IMR-90 (cell line): ENCODE data around the gene IQCF2. TPM values are rescaled to one million over a fixed set of nuclear protein-coding genes. Genes with fewer than 3 reads are reported as not detected.

Source experiments
- ATAC-seq: fragments of 200-7000 bp; cut with Tn5 transposase; 2 replicates; pipeline ENCODE4 v1.9.1; 2020; ENCODE audit warnings: low read depth, mild to moderate bottlenecking, moderate library complexity
- BruUV-seq: library from RNA; stranded (reverse); fragments of 400-500 nt; replicated peaks from 2 replicates; lab custom pipeline; 2021; lab: Mats Ljungman, UMichigan
- CTCF ChIA-PET: fragments of 300-600 bp; formaldehyde crosslinking; extraction: SDS; loops from one replicate; lab custom pipeline; 2021; ENCODE audit warnings: antibody characterized with exemption; lab: Yijun Ruan, JAX
- POLR2A ChIA-PET: fragments of 300-600 bp; sonication (Branson Sonifier 250); formaldehyde crosslinking; loops from one replicate; lab custom pipeline; 2022; ENCODE audit warnings: antibody characterized with exemption; ENCODE audit not compliant: unreplicated experiment; lab: Charles Lee
- DNase-seq: peaks from one replicate; pipeline ENCODE4 v3.0.0; 2013
- H2AFZ ChIP-seq: replicated peaks from 2 replicates; pipeline ENCODE3; 2013; ENCODE audit warnings: low read length, mild to moderate bottlenecking; ENCODE audit not compliant: poor library complexity
- H2AK5ac ChIP-seq: 2 replicates; pipeline ENCODE4 v1.6.1; 2013; ENCODE audit warnings: low read depth, low read length, inconsistent platforms
- H2AK9ac ChIP-seq: replicated peaks from 2 replicates; pipeline ENCODE3; 2013; ENCODE audit warnings: mild to moderate bottlenecking, low read depth, low read length, moderate library complexity; ENCODE audit not compliant: poor library complexity
- H2BK120ac ChIP-seq: 2 replicates; pipeline ENCODE4 v1.6.1; 2013; ENCODE audit warnings: low read depth, low read length, inconsistent platforms
- H2BK15ac ChIP-seq: 3 replicates; pipeline ENCODE4 v1.6.1; 2013; ENCODE audit warnings: low read depth, low read length, inconsistent platforms
- H2BK20ac ChIP-seq: 2 replicates; pipeline ENCODE4 v1.6.1; 2013; ENCODE audit warnings: low read depth, mild to moderate bottlenecking, inconsistent platforms, low read length, moderate library complexity
- H2BK5ac ChIP-seq: 2 replicates; pipeline ENCODE4 v1.6.1; 2013; ENCODE audit warnings: mild to moderate bottlenecking, low read depth, low read length, inconsistent platforms; ENCODE audit not compliant: poor library complexity, severe bottlenecking
- H3K14ac ChIP-seq: replicated peaks from 2 replicates; pipeline ENCODE4 v1.6.1; 2013; ENCODE audit warnings: low read depth, low read length, inconsistent platforms
- H3K18ac ChIP-seq: 2 replicates; pipeline ENCODE4 v1.6.1; 2013; ENCODE audit warnings: low read depth, low read length, control low read depth
- H3K23ac ChIP-seq: 2 replicates; pipeline ENCODE4 v1.6.1; 2013; ENCODE audit warnings: low read depth, low read length, inconsistent platforms
- H3K27ac ChIP-seq: 2 replicates; pipeline ENCODE4 v1.5.1; 2013; ENCODE audit warnings: mild to moderate bottlenecking, control low read depth, low read length; ENCODE audit not compliant: insufficient read depth
- H3K27me3 ChIP-seq: 2 replicates; pipeline ENCODE4 v1.6.1; 2013; ENCODE audit warnings: low read length; ENCODE audit not compliant: control insufficient read depth, insufficient read depth
- H3K36me3 ChIP-seq: 2 replicates; pipeline ENCODE4 v1.6.1; 2013; ENCODE audit warnings: low read length, mixed read lengths; ENCODE audit not compliant: control insufficient read depth, insufficient read depth
- H3K4ac ChIP-seq: 2 replicates; pipeline ENCODE4 v1.6.1; 2013; ENCODE audit warnings: low read depth, low read length, inconsistent platforms
- H3K4me1 ChIP-seq: 2 replicates; pipeline ENCODE4 v1.6.1; 2013; ENCODE audit warnings: low read length, mixed read lengths; ENCODE audit not compliant: control insufficient read depth, insufficient read depth
- H3K4me2 ChIP-seq: 2 replicates; pipeline ENCODE4 v1.6.1; 2013; ENCODE audit warnings: low read depth, mild to moderate bottlenecking, control low read depth, low read length, moderate library complexity
- H3K4me3 ChIP-seq: 2 replicates; pipeline ENCODE4 v1.5.1; 2013; ENCODE audit warnings: low read depth, mild to moderate bottlenecking, control low read depth, low read length, moderate library complexity; ENCODE audit not compliant: insufficient read depth
- H3K56ac ChIP-seq: 2 replicates; pipeline ENCODE4 v1.6.1; 2013; ENCODE audit warnings: low read length, inconsistent platforms; ENCODE audit not compliant: insufficient read depth; ENCODE audit errors: extremely low read depth
- H3K79me1 ChIP-seq, 2 experiments: 2 replicates each; pipeline ENCODE4 v1.6.1; 2013; ENCODE audit warnings: low read length in 2 of 2, inconsistent platforms in 1 of 2, low read depth in 1 of 2
- H3K9ac ChIP-seq: 2 replicates; pipeline ENCODE4 v1.6.1; 2013; ENCODE audit warnings: low read depth, low read length, control low read depth
- H3K9me1 ChIP-seq: 2 replicates; pipeline ENCODE4 v1.6.1; 2013; ENCODE audit warnings: low read length, inconsistent platforms; ENCODE audit not compliant: insufficient read depth
- H3K9me3 ChIP-seq: 2 replicates; pipeline ENCODE4 v1.6.1; 2013; ENCODE audit warnings: low read length; ENCODE audit not compliant: control insufficient read depth, insufficient read depth
- H4K20me1 ChIP-seq: 2 replicates; pipeline ENCODE4 v1.6.1; 2013; ENCODE audit warnings: low read length, inconsistent platforms; ENCODE audit not compliant: insufficient read depth
- H4K5ac ChIP-seq: 2 replicates; pipeline ENCODE4 v1.6.1; 2013; ENCODE audit warnings: mild to moderate bottlenecking, low read depth, low read length, control low read depth
- H4K8ac ChIP-seq, 2 experiments: 2 replicates each; pipeline ENCODE4 v1.6.1; 2013; ENCODE audit warnings: low read depth in 2 of 2, low read length in 2 of 2, control low read depth in 1 of 2, inconsistent platforms in 1 of 2
- H4K91ac ChIP-seq: 2 replicates; pipeline ENCODE4 v1.6.1; 2013; ENCODE audit warnings: low read depth, low read length, inconsistent platforms; ENCODE audit not compliant: insufficient read depth
- BHLHE40 ChIP-seq: fragments of 150-350 bp; IDR thresholded peaks from 2 replicates; pipeline ENCODE4 v1.6.1; 2016; ENCODE audit warnings: mild to moderate bottlenecking, low read depth, low read length
- CEBPB ChIP-seq: IDR thresholded peaks from 2 replicates; pipeline ENCODE4 v1.6.1; 2012; ENCODE audit warnings: low read depth, low read length, improper control_type of control experiment
- CHD1 ChIP-seq: IDR thresholded peaks from 2 replicates; pipeline ENCODE4 v1.6.1; 2012; ENCODE audit warnings: low read depth, low read length, improper control_type of control experiment
- FOS ChIP-seq: fragments of 150-350 bp; IDR thresholded peaks from 2 replicates; pipeline ENCODE4 v1.6.1; 2016; ENCODE audit warnings: low read depth, low read length
- MAFK ChIP-seq: IDR thresholded peaks from 2 replicates; pipeline ENCODE4 v1.6.1; 2012; ENCODE audit warnings: low read depth, low read length, improper control_type of control experiment
- MAZ ChIP-seq: IDR thresholded peaks from 2 replicates; pipeline ENCODE4 v1.6.1; 2012; ENCODE audit warnings: low read depth, mild to moderate bottlenecking, low read length, improper control_type of control experiment, moderate library complexity, borderline replicate concordance
- MXI1 ChIP-seq: IDR thresholded peaks from 2 replicates; pipeline ENCODE4 v1.6.1; 2012; ENCODE audit warnings: low read depth, mild to moderate bottlenecking, low read length, moderate library complexity, borderline replicate concordance
- NFE2L2 ChIP-seq: fragments of 150-350 bp; IDR thresholded peaks from 2 replicates; pipeline ENCODE4 v1.6.1; 2016; ENCODE audit warnings: low read depth, mild to moderate bottlenecking, low read length
- POLR2A ChIP-seq: IDR thresholded peaks from 2 replicates; pipeline ENCODE4 v1.6.1; 2012; ENCODE audit warnings: mild to moderate bottlenecking, low read depth, low read length
- RAD21 ChIP-seq: IDR thresholded peaks from 2 replicates; pipeline ENCODE4 v1.6.1; 2012; ENCODE audit warnings: low read length, improper control_type of control experiment
- RCOR1 ChIP-seq: IDR thresholded peaks from 2 replicates; pipeline ENCODE4 v1.6.1; 2012; ENCODE audit warnings: mild to moderate bottlenecking, low read length, improper control_type of control experiment; ENCODE audit not compliant: insufficient replicate concordance
- RFX5 ChIP-seq: IDR thresholded peaks from 2 replicates; pipeline ENCODE4 v1.8.0; 2012; ENCODE audit warnings: low read depth, mild to moderate bottlenecking, low read length, moderate library complexity
- SMC3 ChIP-seq: fragments of 150-350 bp; IDR thresholded peaks from 2 replicates; pipeline ENCODE4 v1.6.1; 2016; ENCODE audit warnings: low read depth, mild to moderate bottlenecking, antibody characterized with exemption, low read length, moderate library complexity
- WGBS, 2 experiments: methylation state at CpG; one replicate each; pipeline versions ENCODE4 v1.1.5 to v1.1.7; 2013; ENCODE audit warnings: missing lambda C conversion rate in 2 of 2; ENCODE audit not compliant: insufficient read length in 1 of 2; ENCODE audit errors: extremely low coverage in 2 of 2; 5-methylcytosine and 5-hydroxymethylcytosine counted together
- dilution Hi-C: fragments of 300-500 bp; cut with HindIII; formaldehyde crosslinking; loops from one replicate; pipeline ENCODE4 v1.14.3; 2018; ENCODE audit warnings: low sequenced_read_pairs; ENCODE audit not compliant: unreplicated experiment
- in situ Hi-C: fragments of 300-500 bp; cut with MboI; formaldehyde crosslinking; loops from 3 replicates; pipeline ENCODE4 v1.14.3; 2019; ENCODE audit warnings: low sequenced_read_pairs, inconsistent platforms, mixed read lengths
- intact Hi-C: fragments of 100-400 bp; cut with micrococcal nuclease; formaldehyde crosslinking; loops from 2 replicates; pipeline ENCODE4 v1.10.0; 2022
- polyA plus RNA-seq, 3 experiments: library from polyadenylated mRNA; depleted of rRNA; stranded (reverse); fragments of >200 nt; gene quantifications; 2 replicates each; pipeline ENCODE4 v1.2.3, GENCODE V29; 2012; ENCODE audit warnings: low replicate concordance in 1 of 3
- total RNA-seq: library from RNA; depleted of rRNA; stranded (reverse); fragments of >200 nt; gene quantifications from 2 replicates; pipeline ENCODE4 v1.2.3, GENCODE V29; 2012
- TF ChIP-seq, protein P1 (sequence below): fragments of 150-350 bp; IDR thresholded peaks from 2 replicates; pipeline ENCODE4 v1.6.1; 2017; ENCODE audit warnings: mild to moderate bottlenecking, antibody characterized with exemption, low read length, low read depth
- TF ChIP-seq, protein P2 (sequence below): fragments of 150-350 bp; IDR thresholded peaks from 2 replicates; pipeline ENCODE4 v1.6.1; 2016; ENCODE audit warnings: low read depth, mild to moderate bottlenecking, low read length, moderate library complexity, borderline replicate concordance
- TF ChIP-seq, protein P3 (sequence below): conservative IDR thresholded peaks from 2 replicates; pipeline ENCODE4 v1.5.1; 2012; ENCODE audit warnings: mild to moderate bottlenecking, low read depth, low read length, improper control_type of control experiment

The IQCF2 gene
- total and polyA plus RNA-seq, 2 of the 4 experiments (the other 2 are of a cell fraction): not detected

GRCh38 chr3:51896607-51897305, 35.3 kb downstream of the IQCF2 start:
- Histone ChIP-seq H3K36me3 (no peaks in the 10 kb centered on the region), H3K27ac (no peak overlapping the region), H3K4me2 (no peak overlapping the region), H3K23ac (no peak overlapping the region), H3K18ac (no peak overlapping the region), H3K4me3 (no peak overlapping the region), H2AFZ (no peak overlapping the region), H3K4me1 (no peaks in the 10 kb centered on the region), H4K20me1 (no peaks in the 10 kb centered on the region), H2BK5ac (no peak overlapping the region), H3K56ac (no peak overlapping the region), H3K9ac (no peak overlapping the region), H2BK15ac (no peak overlapping the region), H2BK20ac (no peak overlapping the region), H4K8ac (no peak overlapping the region), H2AK5ac (no peak overlapping the region), H3K14ac (no peak overlapping the region), H3K9me3 (no peaks in the 10 kb centered on the region), H3K9me1 (no peaks in the 10 kb centered on the region), H3K79me1 (no peaks in the 10 kb centered on the region), H4K91ac (no peak overlapping the region), H2AK9ac (no peak overlapping the region), H4K5ac (no peak overlapping the region), H2BK120ac (no peak overlapping the region), H3K4ac (no peak overlapping the region), H3K27me3 (peaks cover 3% of the 10 kb centered on the region; the same call in 1 of the 2 replicates)
- ChIA-PET POLR2A (no interaction called here), CTCF (no interaction called here)
- dilution Hi-C loops (no loop called here), intact Hi-C loops (no loop called here), in situ Hi-C loops (no loop called here)
- BruUV-seq: no TSS peak
- TF ChIP-seq SMC3: no peak
- TF ChIP-seq MXI1: no peak
- no peak for TF ChIP-seq RAD21
- TF ChIP-seq RFX5: no peak
- TF ChIP-seq POLR2A: no peak
- TF ChIP-seq CHD1: no peak
- TF ChIP-seq RCOR1: no peak
- no peak for TF ChIP-seq MAZ
- TF ChIP-seq CEBPB: no peak
- TF ChIP-seq, protein P1, sequence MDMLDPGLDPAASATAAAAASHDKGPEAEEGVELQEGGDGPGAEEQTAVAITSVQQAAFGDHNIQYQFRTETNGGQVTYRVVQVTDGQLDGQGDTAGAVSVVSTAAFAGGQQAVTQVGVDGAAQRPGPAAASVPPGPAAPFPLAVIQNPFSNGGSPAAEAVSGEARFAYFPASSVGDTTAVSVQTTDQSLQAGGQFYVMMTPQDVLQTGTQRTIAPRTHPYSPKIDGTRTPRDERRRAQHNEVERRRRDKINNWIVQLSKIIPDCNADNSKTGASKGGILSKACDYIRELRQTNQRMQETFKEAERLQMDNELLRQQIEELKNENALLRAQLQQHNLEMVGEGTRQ: no peak
- TF ChIP-seq, protein P2, sequence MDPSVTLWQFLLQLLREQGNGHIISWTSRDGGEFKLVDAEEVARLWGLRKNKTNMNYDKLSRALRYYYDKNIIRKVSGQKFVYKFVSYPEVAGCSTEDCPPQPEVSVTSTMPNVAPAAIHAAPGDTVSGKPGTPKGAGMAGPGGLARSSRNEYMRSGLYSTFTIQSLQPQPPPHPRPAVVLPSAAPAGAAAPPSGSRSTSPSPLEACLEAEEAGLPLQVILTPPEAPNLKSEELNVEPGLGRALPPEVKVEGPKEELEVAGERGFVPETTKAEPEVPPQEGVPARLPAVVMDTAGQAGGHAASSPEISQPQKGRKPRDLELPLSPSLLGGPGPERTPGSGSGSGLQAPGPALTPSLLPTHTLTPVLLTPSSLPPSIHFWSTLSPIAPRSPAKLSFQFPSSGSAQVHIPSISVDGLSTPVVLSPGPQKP: no peak
- TF ChIP-seq FOS: no peak
- no peak for TF ChIP-seq BHLHE40
- no peak for TF ChIP-seq MAFK
- no peak for TF ChIP-seq NFE2L2
- TF ChIP-seq, protein P3, sequence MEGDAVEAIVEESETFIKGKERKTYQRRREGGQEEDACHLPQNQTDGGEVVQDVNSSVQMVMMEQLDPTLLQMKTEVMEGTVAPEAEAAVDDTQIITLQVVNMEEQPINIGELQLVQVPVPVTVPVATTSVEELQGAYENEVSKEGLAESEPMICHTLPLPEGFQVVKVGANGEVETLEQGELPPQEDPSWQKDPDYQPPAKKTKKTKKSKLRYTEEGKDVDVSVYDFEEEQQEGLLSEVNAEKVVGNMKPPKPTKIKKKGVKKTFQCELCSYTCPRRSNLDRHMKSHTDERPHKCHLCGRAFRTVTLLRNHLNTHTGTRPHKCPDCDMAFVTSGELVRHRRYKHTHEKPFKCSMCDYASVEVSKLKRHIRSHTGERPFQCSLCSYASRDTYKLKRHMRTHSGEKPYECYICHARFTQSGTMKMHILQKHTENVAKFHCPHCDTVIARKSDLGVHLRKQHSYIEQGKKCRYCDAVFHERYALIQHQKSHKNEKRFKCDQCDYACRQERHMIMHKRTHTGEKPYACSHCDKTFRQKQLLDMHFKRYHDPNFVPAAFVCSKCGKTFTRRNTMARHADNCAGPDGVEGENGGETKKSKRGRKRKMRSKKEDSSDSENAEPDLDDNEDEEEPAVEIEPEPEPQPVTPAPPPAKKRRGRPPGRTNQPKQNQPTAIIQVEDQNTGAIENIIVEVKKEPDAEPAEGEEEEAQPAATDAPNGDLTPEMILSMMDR: no peak
- no peak for DNase-seq
- ATAC-seq: no peak
- 76% methylated on average over 6 of the region's 10 CpGs; no CpG with 5 or more reads in 1 of the 2 experiments for WGBS, 2 experiments
